HFFc6 (cell line): ENCODE results near the gene TPPP2. TPM values are rescaled to one million over a fixed set of nuclear protein-coding genes. Genes with fewer than 3 reads are reported as not detected.

Experiments
- DNase-seq: peaks from one replicate; pipeline ENCODE4 v3.0.0-alpha.2; 2018
- H3K27ac Mint-ChIP-seq: 2 replicates; pipeline ENCODE4 v1.8.0; 2020; ENCODE audit warnings: mild to moderate bottlenecking, mixed read lengths
- H3K27me3 Mint-ChIP-seq: 2 replicates; pipeline ENCODE4 v1.8.0; 2021; ENCODE audit warnings: mild to moderate bottlenecking, moderate library complexity, mixed read lengths; ENCODE audit not compliant: insufficient read depth
- H3K36me3 Mint-ChIP-seq: 2 replicates; pipeline ENCODE4 v1.8.0; 2021; ENCODE audit warnings: low read depth, mixed read lengths
- H3K4me1 Mint-ChIP-seq: 2 replicates; pipeline ENCODE4 v1.8.0; 2020; ENCODE audit warnings: low read depth, mixed read lengths
- H3K4me3 Mint-ChIP-seq: 2 replicates; pipeline ENCODE4 v1.8.0; 2020; ENCODE audit warnings: mild to moderate bottlenecking, moderate library complexity, mixed read lengths
- H3K9me3 Mint-ChIP-seq: 2 replicates; pipeline ENCODE4 v1.8.0; 2020; ENCODE audit warnings: mild to moderate bottlenecking, mixed read lengths
- total RNA-seq, 6 experiments: library from RNA; stranded (reverse); fragmentation: NEBNext Ultra II Directional; extraction: Animal tissue kit (Norgen Biotek cat#: 25700); gene quantifications; 2 replicates in 1 of 6; 3 replicates in 5 of 6; pipeline ENCODE4 v1.2.3, GENCODE V29; 2021
- TF ChIP-seq, protein P1 (sequence below): fragments of 200-600 bp; sonication (generic); IDR thresholded peaks from 2 replicates; pipeline ENCODE4 v1.5.0; 2021; ENCODE audit warnings: antibody characterized with exemption, mild to moderate bottlenecking

TPPP2 gene
- total RNA-seq, 6 experiments from 2014 or later: not detected

DNA sequence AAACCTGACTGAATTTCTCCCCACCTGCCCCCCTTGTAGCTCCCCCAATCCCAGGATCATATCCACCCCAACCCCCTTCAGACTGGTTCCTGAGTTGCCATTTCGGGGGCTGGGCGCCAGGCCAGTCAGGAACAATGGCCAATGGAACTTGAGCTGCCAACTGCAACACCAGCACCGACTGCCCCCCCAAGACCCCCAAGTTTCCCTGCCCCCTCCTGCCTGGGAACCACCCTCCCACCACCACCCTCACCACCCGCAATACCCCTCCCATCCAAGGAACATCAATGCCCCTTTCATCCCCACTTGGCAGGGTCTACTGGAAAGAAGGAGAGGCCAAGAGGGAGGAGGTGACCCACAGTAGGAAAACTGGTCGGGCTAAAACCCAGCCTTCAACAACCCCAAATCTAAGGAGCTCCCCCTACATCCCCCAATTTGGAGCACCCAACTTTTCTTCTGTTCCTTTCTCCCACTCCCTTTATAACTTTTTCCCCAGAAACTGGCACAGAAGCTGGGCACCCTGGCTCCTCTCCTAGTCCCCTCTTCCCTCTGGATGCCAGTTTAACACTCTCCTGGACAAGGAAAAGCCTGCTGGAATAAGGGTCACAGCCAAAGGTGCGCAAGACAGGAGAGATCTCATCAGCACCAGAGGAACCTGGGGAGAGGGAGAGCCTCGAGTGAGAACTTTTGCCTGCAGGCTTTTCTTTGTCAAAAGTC lies 3.6 kb upstream of the TPPP2 start:
- no peak for DNase-seq
- Mint-ChIP-seq H3K27me3 (peaks cover 49% of the 10 kb centered on the region), H3K9me3 (no peaks in the 10 kb centered on the region), H3K4me3 (no peak overlapping the region), H3K36me3 (no peaks in the 10 kb centered on the region), H3K27ac (no peak overlapping the region), H3K4me1 (no peaks in the 10 kb centered on the region)
- TF ChIP-seq, protein P1, sequence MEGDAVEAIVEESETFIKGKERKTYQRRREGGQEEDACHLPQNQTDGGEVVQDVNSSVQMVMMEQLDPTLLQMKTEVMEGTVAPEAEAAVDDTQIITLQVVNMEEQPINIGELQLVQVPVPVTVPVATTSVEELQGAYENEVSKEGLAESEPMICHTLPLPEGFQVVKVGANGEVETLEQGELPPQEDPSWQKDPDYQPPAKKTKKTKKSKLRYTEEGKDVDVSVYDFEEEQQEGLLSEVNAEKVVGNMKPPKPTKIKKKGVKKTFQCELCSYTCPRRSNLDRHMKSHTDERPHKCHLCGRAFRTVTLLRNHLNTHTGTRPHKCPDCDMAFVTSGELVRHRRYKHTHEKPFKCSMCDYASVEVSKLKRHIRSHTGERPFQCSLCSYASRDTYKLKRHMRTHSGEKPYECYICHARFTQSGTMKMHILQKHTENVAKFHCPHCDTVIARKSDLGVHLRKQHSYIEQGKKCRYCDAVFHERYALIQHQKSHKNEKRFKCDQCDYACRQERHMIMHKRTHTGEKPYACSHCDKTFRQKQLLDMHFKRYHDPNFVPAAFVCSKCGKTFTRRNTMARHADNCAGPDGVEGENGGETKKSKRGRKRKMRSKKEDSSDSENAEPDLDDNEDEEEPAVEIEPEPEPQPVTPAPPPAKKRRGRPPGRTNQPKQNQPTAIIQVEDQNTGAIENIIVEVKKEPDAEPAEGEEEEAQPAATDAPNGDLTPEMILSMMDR: no peak

DNA sequence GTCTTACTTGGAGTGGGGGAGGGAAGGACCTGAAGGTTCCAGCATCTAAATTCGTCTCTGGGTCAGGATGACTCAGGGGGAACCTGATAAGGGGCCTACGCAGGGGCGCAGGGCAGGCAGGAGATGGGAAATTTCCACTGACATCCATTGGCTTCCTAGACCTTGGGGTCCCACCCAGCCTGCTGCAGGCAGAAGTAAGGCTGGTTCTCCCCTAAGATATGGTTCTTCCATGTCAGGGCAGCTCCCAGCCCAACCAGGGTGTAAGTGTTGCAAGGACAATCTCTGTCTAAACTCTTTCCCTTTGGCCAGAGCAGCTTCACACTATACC lies 3.1 kb upstream of the TPPP2 start:
- Mint-ChIP-seq H3K27ac (no peak overlapping the region), H3K27me3 (peaks cover 47% of the 10 kb centered on the region), H3K4me3 (no peak overlapping the region), H3K36me3 (no peaks in the 10 kb centered on the region), H3K9me3 (no peaks in the 10 kb centered on the region), H3K4me1 (no peaks in the 10 kb centered on the region)
- no peak for DNase-seq
- TF ChIP-seq, protein P1: no peak

DNA sequence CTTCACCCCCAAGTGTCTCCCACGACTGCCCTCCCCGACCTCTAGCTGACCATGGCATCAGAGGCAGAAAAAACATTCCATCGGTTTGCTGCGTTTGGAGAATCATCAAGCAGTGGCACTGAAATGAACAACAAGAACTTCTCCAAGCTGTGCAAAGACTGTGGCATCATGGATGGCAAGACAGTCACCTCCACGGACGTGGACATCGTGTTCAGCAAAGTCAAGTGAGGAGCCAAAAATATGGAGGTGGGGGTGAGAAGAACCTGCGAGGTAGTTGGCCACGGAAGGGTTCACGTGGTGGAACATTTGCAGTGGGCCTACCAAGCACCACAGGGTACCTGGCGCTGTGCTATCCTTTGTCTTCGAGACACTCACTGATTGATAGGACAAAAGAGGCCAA lies 514 bp downstream of the TPPP2 start:
- no peak for DNase-seq
- H3K4me3 Mint-ChIP-seq: no peak overlapping the region
- no peak overlapping the region for H3K27ac Mint-ChIP-seq
- no peaks in the 10 kb centered on the region for H3K4me1 Mint-ChIP-seq
- H3K36me3 Mint-ChIP-seq: no peaks in the 10 kb centered on the region
- H3K27me3 Mint-ChIP-seq: peaks cover 44% of the 10 kb centered on the region
- H3K9me3 Mint-ChIP-seq: no peaks in the 10 kb centered on the region
- TF ChIP-seq, protein P1: no peak

DNA sequence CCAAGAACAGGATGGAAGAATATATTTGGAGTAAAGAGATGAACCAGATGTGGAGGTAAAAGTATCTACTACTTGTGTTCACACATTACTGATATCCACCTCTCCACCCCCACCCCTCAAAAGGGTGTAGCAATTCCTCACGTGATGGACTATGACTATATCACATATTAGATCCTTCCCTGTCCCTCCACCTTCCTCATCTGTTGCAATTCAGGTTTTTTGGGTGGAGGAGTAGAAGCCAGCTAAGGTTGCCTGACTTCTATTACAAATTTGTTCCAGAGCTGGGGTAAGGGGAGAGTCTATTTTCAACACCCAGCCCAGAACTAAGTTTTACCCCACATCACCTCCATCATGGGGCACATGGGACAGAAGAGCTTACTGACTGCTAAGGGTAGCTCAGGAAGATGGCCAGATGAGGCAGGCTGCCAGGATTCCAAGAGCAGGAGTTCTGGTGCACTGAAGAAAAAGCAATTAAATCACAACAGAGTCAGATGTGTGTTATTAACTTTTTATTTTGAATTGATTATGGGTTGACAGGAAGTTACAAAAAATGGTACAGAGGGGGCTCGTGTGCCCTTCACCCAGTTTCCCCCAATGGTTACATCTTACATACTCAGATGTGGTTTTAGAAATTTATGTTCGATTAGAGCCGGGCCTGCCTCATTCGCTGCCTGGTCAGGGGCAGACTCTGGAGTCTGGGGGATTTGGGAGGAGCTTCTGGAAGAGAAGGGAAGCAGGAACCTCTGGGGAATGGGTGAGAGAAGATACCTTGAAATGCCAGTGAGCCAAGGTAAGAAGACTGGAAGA lies 2.5 kb downstream of the TPPP2 start:
- H3K4me3 Mint-ChIP-seq: no peak overlapping the region
- H3K4me1 Mint-ChIP-seq: no peaks in the 10 kb centered on the region
- no peaks in the 10 kb centered on the region for H3K9me3 Mint-ChIP-seq
- peaks cover 44% of the 10 kb centered on the region for H3K27me3 Mint-ChIP-seq
- H3K27ac Mint-ChIP-seq: no peak overlapping the region
- no peaks in the 10 kb centered on the region for H3K36me3 Mint-ChIP-seq
- TF ChIP-seq, protein P1: no peak
- no peak for DNase-seq

DNA sequence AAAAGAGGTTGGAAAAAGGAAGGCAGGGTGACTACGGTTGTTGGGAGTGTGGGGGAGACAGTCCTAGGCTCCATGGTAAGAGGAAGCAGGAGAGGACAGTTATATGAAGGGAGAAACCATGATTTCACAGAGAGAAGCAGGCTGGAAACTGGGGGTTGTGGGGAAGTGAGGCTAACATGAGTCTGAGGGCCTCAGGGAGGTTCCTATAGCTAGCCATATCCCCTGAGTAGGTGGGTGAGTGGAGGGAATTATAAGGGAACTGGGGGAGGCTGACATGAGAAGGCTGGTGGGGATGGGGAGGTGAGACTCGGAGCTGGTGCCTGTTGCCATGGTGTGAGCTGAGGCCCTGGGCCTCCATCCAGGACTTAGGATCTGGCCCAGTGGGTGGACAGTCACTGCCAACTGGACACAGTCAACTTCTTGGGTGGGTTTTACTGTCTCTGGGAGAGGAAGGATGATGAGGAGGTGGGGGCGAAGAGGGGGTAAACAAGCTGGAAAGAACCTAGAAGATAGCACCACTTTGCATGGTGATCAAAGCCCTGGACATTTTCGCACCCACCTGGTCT lies 3.2 kb downstream of the TPPP2 start:
- Mint-ChIP-seq H3K27ac (no peak overlapping the region), H3K4me3 (no peak overlapping the region), H3K9me3 (no peaks in the 10 kb centered on the region), H3K4me1 (no peaks in the 10 kb centered on the region), H3K27me3 (peaks cover 42% of the 10 kb centered on the region), H3K36me3 (no peaks in the 10 kb centered on the region)
- DNase-seq: no peak
- TF ChIP-seq, protein P1: no peak
